Neural cell (in vitro differentiated cells): ENCODE data around the gene STX8. TPM values are rescaled to one million over a fixed set of nuclear protein-coding genes. Genes with fewer than 3 reads are reported as not detected.

ENCODE experiments used
- H2AFZ ChIP-seq: fragments of 200-600, 300-800 bp; sonication (generic), shearing (Covaris generic); 2 replicates; pipeline ENCODE4 v1.6.0; 2014; ENCODE audit warnings: low read depth, mild to moderate bottlenecking, antibody characterized with exemption, low read length, moderate library complexity
- H3F3A ChIP-seq: fragments of 200-600 bp; shearing (Covaris generic); 2 replicates; pipeline ENCODE4 v1.6.1; 2016; ENCODE audit warnings: mild to moderate bottlenecking, moderate library complexity, mixed read lengths, antibody characterized with exemption, low read length; ENCODE audit not compliant: insufficient read depth, poor library complexity, severe bottlenecking
- H3K27ac ChIP-seq: fragments of 200-600, 300-800 bp; sonication (generic), shearing (Covaris generic); 2 replicates; pipeline ENCODE4 v1.5.1; 2014; ENCODE audit warnings: mild to moderate bottlenecking, low read length, moderate library complexity
- H3K27me3 ChIP-seq: fragments of 300-800, 200-600 bp; sonication (generic), shearing (Covaris generic); 2 replicates; pipeline ENCODE4 v1.6.0; 2014; ENCODE audit warnings: mild to moderate bottlenecking, low read depth, low read length, moderate library complexity; ENCODE audit not compliant: insufficient read depth
- H3K36me3 ChIP-seq: fragments of 300-800, 200-600 bp; sonication (generic), shearing (Covaris generic); 2 replicates; pipeline ENCODE4 v1.5.1; 2014; ENCODE audit warnings: mild to moderate bottlenecking, antibody characterized with exemption, low read length, moderate library complexity; ENCODE audit not compliant: insufficient read depth
- H3K4me2 ChIP-seq: fragments of 300-800, 200-600 bp; sonication (generic), shearing (Covaris generic); 2 replicates; pipeline ENCODE4 v1.6.0; 2014; ENCODE audit warnings: mild to moderate bottlenecking, low read length
- H3K4me3 ChIP-seq: fragments of 300-800, 200-600 bp; sonication (generic), shearing (Covaris generic); 2 replicates; pipeline ENCODE4 v1.5.1; 2014; ENCODE audit warnings: mild to moderate bottlenecking, low read length, moderate library complexity
- H3K79me2 ChIP-seq: fragments of 200-600 bp; shearing (Covaris generic); replicated peaks from 2 replicates; pipeline ENCODE4 v1.6.0; 2014; ENCODE audit warnings: mild to moderate bottlenecking, low read length, moderate library complexity; ENCODE audit not compliant: insufficient read depth
- H3K9ac ChIP-seq: fragments of 300-800, 200-600 bp; sonication (generic), shearing (Covaris generic); 2 replicates; pipeline ENCODE4 v1.6.1; 2016; ENCODE audit warnings: mild to moderate bottlenecking, low read length, mixed read lengths
- H3K9me2 ChIP-seq: fragments of 200-600 bp; shearing (Covaris generic); 2 replicates; pipeline ENCODE4 v1.6.1; 2016; ENCODE audit warnings: mild to moderate bottlenecking, low read length, mixed read lengths; ENCODE audit not compliant: insufficient read depth
- H3K9me3 ChIP-seq: fragments of 200-600, 300-800 bp; sonication (generic), shearing (Covaris generic); 2 replicates; pipeline ENCODE4 v1.6.1; 2016; ENCODE audit warnings: mild to moderate bottlenecking, mixed run types, low read length, moderate library complexity, mixed read lengths
- H4K20me1 ChIP-seq: fragments of 200-600 bp; shearing (Covaris generic); 2 replicates; pipeline ENCODE4 v1.6.1; 2016; ENCODE audit warnings: mild to moderate bottlenecking, mixed run types; ENCODE audit not compliant: insufficient read depth
- CTCF ChIP-seq: fragments of 450-650 bp; IDR thresholded peaks from 2 replicates; pipeline ENCODE4 v1.5.1; 2014; ENCODE audit warnings: antibody characterized with exemption, mild to moderate bottlenecking, moderate library complexity; ENCODE audit not compliant: poor library complexity, severe bottlenecking
- EP300 ChIP-seq: fragments of 450-650 bp; conservative IDR thresholded peaks from 2 replicates; pipeline ENCODE4 v1.6.1; 2014; ENCODE audit warnings: antibody characterized with exemption, mild to moderate bottlenecking, moderate library complexity; ENCODE audit not compliant: poor library complexity, severe bottlenecking
- EZH2 ChIP-seq: fragments of 200-600, 300-800 bp; shearing (Covaris generic), sonication (generic); IDR thresholded peaks from 2 replicates; pipeline ENCODE4 v1.6.1; 2014; ENCODE audit warnings: antibody characterized with exemption, low read length, borderline replicate concordance, mild to moderate bottlenecking; ENCODE audit not compliant: insufficient read depth, poor library complexity, severe bottlenecking
- MXI1 ChIP-seq: fragments of 450-650 bp; conservative IDR thresholded peaks from 2 replicates; pipeline ENCODE4 v1.6.1; 2014; ENCODE audit warnings: antibody characterized with exemption, mild to moderate bottlenecking; ENCODE audit not compliant: poor library complexity, severe bottlenecking
- POLR2AphosphoS5 ChIP-seq: IDR thresholded peaks from 2 replicates; pipeline ENCODE4 v1.6.1; 2012
- RAD21 ChIP-seq: fragments of 450-650 bp; conservative IDR thresholded peaks from 2 replicates; pipeline ENCODE4 v1.6.1; 2014; ENCODE audit warnings: antibody characterized with exemption, mild to moderate bottlenecking, moderate library complexity
- REST ChIP-seq: IDR thresholded peaks from 2 replicates; pipeline ENCODE4 v1.6.1; 2012; ENCODE audit warnings: borderline replicate concordance
- SMC3 ChIP-seq: fragments of 450-650 bp; conservative IDR thresholded peaks from 2 replicates; pipeline ENCODE4 v1.6.1; 2014; ENCODE audit warnings: antibody characterized with exemption, mild to moderate bottlenecking, moderate library complexity; ENCODE audit not compliant: poor library complexity
- TAF1 ChIP-seq: IDR thresholded peaks from 2 replicates; pipeline ENCODE4 v1.6.1; 2012; ENCODE audit warnings: low read depth
- polyA plus RNA-seq: library from polyadenylated mRNA; depleted of rRNA; stranded (reverse); fragments of >200 nt; gene quantifications from 2 replicates; pipeline ENCODE4 v1.2.3, GENCODE V29; 2014

The STX8 gene
- polyA plus RNA-seq, 1 donor from 2014 or later, result 100 TPM

GRCh38 chr17:9213303-9213640, 362.3 kb downstream of the STX8 start:
- H3K27ac ChIP-seq, result no peak overlapping the region
- H3K4me3 ChIP-seq, result no peak overlapping the region
- H3K9me2 ChIP-seq, result no peaks in the 10 kb centered on the region
- no peak overlapping the region for H3K9ac ChIP-seq
- H3K79me2 ChIP-seq, result no peaks in the 10 kb centered on the region
- no peak overlapping the region for H2AFZ ChIP-seq
- no peak for TF ChIP-seq CTCF
- TF ChIP-seq EZH2, result no peak
- TF ChIP-seq EP300, result no peak
- no peak overlapping the region for H3K4me2 ChIP-seq
- H4K20me1 ChIP-seq, result no peaks in the 10 kb centered on the region
- H3F3A ChIP-seq, result no peaks in the 10 kb centered on the region
- H3K36me3 ChIP-seq, result no peaks in the 10 kb centered on the region
- no peaks in the 10 kb centered on the region for H3K27me3 ChIP-seq
- H3K9me3 ChIP-seq, result no peaks in the 10 kb centered on the region

- H3K36me3 ChIP-seq, result no peaks in the 10 kb centered on the region
- H3K4me2 ChIP-seq, result no peak overlapping the region
- H4K20me1 ChIP-seq, result no peaks in the 10 kb centered on the region
- no peak overlapping the region for H3K27ac ChIP-seq
- H3K9ac ChIP-seq, result no peak overlapping the region
- no peaks in the 10 kb centered on the region for H3K27me3 ChIP-seq
- H3F3A ChIP-seq, result no peaks in the 10 kb centered on the region
- TF ChIP-seq SMC3, result no peak
- no peak for TF ChIP-seq RAD21
- TF ChIP-seq MXI1, result no peak
- H3K9me3 ChIP-seq, result no peaks in the 10 kb centered on the region
- H2AFZ ChIP-seq, result no peak overlapping the region
- no peak overlapping the region for H3K4me3 ChIP-seq
- no peaks in the 10 kb centered on the region for H3K9me2 ChIP-seq
- H3K79me2 ChIP-seq, result no peaks in the 10 kb centered on the region
These were observed 363.0 kb downstream of the STX8 start for GRCh38 chr17:9212376-9213302.

GRCh38 chr17:9211133-9211765, 364.4 kb downstream of the STX8 start:
- H3K4me3 ChIP-seq, result no peak overlapping the region
- H3K9me3 ChIP-seq, result no peaks in the 10 kb centered on the region
- H3K27ac ChIP-seq, result no peak overlapping the region
- no peaks in the 10 kb centered on the region for H3K27me3 ChIP-seq
- H3K9ac ChIP-seq, result no peak overlapping the region
- no peak overlapping the region for H3K4me2 ChIP-seq
- H4K20me1 ChIP-seq, result no peaks in the 10 kb centered on the region
- no peaks in the 10 kb centered on the region for H3F3A ChIP-seq
- TF ChIP-seq TAF1 (no peak), EZH2 (no peak), MXI1 (no peak), CTCF (no peak), RAD21 (no peak), REST (no peak), POLR2AphosphoS5 (no peak), SMC3 (no peak), EP300 (no peak)
- no peaks in the 10 kb centered on the region for H3K36me3 ChIP-seq
- no peak overlapping the region for H2AFZ ChIP-seq
- H3K79me2 ChIP-seq, result no peaks in the 10 kb centered on the region
- no peaks in the 10 kb centered on the region for H3K9me2 ChIP-seq
